GM21381 (cell line): Measurements from ENCODE around the gene ZBTB21.
A peak's percentile ranks its signal among the peaks of the same experiment; 100 is the strongest.

Source experiments
- ATAC-seq: cut with Tn5 transposase; IDR thresholded peaks from one replicate; pipeline ENCODE4 v1.9.1; 2021; ENCODE audit warnings: mild to moderate bottlenecking, moderate library complexity; ENCODE audit not compliant: unreplicated experiment

Gene ZBTB21

DNA sequence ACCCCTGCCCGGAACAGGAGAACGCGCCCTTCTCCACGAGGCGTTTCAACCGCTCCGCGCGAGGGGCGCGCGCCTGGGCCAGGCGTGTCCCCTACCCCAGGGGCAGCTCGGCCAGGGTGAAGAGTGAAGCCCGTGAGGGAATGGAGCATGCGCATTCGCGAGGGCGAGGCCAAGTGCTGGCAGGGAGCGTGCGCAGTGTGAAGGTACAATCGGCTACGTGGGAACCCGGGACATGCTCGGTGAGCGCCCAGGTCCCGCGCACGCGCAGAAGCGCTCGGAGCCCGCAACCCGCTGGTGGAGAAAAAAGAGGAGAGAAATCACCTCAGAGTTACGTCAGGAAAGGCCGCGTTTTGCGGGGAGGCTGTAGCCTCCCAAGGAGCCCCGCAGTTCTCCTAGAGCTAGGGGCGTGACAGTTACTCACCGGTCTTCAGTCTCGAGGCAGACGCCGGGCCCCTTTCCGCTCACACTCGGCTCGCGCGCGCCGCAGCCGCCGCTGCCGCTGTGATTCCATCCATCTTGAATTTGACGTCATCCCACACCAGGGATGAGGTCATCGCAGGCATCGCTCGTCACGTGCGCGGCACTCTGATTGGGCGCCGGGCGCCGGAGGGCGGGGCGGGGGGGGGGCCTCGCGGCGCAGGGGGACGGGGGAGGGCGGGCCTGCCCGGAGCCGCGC, at the start of gene ZBTB21:
Gene ZBTB21 (minus strand): TSS at position 530 of the 676 bp plus-strand sequence. CDS start 16,265 bp downstream, outside the sequence.
- peak; percentile 70 for ATAC-seq

DNA sequence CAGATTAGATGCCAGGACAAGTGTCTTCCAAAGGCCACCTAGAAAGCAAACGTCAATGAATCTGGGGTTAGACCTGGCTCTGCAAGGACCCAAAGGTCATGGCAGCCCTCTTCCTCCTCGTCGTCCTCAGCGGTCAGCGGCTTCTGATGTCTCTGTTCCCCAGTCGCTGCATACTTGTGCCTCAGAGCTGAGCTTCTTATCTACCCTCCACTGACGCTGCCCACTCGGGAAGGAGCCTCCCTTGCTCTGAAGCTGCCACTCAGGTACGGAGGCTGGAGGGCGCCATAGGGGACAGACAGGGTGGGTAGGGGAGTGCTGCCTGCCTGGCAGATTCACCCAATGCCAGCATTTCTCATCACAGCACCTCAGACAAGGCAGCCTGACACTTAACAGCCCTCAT, 49.6 kb upstream of the ZBTB21 start:
- no peak for ATAC-seq

DNA sequence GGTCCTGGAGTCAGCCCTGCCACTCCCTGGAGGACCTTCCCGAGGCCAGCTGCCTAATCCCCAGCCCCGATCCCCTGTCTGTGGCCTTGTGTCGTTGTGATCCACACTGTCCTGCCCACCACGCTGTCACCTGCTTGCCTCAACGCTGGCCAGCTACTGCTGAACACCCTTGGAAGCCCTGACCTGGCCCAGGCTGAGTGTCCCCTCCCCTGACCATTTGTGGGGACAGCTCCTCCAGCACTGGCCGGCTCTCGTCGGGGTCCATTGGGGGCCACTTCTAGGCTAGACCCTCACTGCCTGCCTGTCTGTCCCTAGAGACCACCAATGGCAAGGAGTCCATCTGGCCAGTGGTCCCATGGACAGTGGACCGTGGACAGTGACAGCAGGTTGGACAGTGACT, 49.0 kb upstream of the ZBTB21 start:
- ATAC-seq: no peak

DNA sequence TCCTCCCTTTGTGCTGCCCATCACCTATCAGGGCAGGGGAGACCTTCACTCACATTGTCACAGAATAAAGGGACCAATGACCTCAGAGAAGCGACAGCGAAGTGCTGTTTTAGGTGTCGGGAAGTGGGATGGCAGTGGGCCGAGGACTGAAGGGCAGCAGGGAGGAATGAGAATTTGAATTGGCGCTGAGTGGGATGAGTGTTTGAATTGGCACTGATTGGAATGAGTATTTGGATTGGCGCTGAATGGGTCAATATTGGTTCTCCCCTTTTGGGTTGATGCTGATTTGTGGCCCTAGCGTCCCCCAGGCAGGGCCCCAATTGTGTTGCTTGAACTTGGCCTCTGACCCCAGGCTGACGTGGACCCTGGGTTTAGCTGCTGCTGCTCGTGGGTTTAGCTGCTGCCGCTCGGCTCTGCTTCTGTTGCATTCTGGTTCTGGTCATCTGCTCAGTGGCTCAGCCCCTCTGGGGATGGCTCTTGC, 48.5 kb upstream of the ZBTB21 start:
- no peak for ATAC-seq

DNA sequence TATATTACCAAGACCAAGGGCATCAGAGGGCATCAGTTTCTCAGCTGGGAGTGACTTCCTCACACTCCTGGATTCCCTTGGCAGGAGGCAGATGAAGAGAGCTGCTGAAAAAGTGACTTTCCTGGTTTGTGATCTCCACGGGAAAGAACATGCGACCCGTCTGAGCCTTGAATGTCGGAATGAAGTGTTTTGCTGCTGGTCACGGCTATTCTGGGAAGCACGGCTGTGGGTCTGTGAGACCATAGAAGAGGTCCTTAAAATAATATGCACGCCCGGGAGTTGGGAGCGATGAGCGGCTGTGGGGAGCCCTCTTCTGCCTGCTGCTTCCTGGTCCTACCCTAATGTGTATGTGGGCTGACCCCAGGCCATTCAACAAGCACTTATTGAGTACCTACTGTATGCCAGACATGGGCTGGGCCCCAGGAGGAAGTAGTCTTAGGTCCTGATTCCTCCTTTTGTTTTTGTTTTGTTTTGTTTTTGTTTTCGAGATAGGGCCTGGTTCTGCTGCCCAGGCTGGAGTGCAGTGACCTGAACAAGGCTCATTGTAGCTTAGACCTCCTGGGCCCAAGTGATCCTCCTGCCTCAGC, 47.8 kb upstream of the ZBTB21 start:
- no peak for ATAC-seq

DNA sequence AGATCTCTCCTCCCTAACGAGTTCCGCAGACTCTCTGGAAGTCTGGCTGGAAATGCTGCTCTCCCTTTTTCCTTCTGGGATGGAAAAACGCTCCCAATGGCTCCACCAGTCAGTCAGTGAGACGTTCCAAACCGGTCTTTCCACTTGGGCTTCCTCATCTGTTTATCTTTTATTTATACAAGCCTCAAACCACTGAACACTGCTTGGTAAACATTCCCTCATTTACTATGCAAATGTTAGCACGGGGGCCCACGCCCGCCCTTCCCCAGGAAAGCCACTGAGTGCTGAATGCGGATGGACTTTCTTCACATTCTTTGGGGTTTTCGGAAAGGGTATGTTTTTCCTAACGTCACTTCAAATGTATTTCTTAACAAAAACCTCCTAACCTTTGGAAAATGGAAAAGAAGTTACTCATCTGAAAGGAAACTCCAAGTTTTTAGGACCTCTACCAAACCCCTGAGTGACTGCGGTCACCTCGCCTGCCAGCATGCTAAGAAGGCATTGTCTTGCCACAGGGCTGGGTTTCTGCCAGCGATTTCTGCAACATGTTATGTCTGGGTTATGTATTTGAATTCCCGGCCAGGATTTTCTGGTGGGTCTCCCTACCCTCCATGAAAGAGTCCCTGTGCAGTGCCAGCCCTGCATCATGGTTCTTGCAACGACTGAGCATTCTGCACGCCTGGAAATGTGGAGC, 47.0 kb upstream of the ZBTB21 start:
- no peak for ATAC-seq

DNA sequence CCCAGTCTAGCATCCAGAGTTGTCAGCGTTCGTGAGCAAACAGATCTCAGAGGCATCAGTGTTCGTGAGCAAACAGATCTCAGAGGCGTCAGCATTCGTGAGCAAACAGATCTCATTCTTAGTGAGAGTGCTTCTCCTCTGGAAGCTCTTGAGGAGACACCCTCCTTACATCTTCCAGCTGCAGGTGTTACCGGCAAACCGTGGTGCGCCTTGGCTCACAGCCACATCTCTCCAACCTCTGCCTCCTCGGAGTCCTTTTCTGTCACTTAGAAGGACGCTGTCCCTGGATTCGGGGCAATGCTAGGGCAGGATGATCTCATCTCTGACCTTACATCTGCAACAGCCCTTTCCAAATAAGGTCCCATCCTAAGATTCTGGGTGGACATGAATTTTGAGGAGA, 46.3 kb upstream of the ZBTB21 start:
- ATAC-seq: no peak

DNA sequence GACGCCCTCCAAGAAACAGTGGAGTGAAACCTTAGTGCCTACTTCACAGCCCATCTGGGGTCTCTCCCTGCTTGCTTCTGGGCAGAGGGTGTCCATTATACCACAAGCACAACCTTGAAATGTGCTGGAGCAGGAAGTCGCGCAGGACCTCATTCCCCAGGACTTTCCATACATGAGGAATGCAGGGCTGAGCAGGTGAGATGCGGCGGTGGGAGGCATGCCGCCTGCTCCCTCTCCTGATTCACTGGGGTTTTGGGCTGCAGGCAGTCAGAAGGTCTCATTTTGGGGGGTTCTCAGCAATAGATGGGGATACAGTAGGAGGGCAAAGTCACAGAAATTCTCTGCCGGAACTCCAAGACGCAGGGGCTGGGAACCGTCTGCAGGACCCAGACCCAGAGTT, 45.3 kb upstream of the ZBTB21 start:
- no peak for ATAC-seq

DNA sequence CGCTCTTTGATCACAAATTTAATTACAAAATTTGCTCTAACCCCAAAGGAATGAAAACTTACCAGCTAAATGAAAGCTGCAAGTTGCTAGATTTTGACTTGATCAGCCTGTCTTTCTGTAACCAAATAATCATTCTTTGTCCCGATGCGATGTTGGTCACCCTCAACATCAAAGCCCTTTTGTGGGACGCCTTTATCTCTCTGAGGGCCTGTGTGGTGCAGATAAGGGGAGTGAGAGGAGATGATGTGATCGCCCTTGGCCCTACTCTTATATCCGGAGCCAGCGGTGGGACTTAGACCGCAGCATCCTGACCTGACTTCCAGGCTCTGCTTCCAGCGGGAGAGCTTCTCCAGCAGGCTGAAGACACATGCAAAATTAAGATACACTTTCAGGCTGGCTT, 41.6 kb upstream of the ZBTB21 start:
- ATAC-seq: no peak

DNA sequence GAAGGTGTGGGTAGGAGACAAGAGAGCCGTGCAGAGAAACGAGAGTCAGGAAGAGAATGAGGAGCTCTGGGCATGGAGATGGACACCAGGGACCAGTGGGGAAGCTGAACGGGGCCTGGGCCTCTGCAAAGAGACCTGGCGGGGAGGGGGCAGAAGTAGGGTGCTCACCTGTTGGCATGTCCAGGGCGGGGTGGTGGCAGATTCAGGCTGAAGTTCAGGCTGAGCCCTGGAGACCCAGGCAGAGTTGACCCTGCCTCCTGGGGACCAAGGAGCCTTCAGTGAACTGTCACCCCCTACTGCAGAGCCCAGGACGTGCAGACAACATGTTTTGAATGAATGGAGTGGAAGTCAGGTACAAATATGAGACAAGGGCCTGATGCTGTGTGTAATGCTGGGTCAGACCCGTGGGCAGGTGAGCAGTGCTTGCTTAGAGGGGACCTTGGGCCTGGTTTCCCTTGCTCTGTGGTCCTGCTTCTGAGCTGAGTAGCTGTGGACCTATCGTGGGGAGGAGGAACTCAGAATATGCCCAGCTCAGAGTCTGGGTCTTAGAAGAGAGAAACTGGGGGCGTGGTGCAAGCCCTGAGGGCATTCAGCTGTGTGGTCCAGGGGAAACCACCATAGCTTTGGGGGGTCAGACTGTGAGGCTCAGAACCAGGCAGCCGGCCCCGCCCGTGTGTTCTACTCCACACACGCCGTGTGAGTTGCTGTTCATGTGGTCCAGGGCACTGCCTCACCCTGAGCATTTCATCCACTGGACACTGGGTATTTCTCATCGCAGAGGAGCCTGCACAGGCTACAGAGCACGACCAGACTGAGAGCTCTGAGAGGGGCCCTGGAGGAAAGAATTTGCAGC, 39.6 kb upstream of the ZBTB21 start:
- ATAC-seq: no peak

DNA sequence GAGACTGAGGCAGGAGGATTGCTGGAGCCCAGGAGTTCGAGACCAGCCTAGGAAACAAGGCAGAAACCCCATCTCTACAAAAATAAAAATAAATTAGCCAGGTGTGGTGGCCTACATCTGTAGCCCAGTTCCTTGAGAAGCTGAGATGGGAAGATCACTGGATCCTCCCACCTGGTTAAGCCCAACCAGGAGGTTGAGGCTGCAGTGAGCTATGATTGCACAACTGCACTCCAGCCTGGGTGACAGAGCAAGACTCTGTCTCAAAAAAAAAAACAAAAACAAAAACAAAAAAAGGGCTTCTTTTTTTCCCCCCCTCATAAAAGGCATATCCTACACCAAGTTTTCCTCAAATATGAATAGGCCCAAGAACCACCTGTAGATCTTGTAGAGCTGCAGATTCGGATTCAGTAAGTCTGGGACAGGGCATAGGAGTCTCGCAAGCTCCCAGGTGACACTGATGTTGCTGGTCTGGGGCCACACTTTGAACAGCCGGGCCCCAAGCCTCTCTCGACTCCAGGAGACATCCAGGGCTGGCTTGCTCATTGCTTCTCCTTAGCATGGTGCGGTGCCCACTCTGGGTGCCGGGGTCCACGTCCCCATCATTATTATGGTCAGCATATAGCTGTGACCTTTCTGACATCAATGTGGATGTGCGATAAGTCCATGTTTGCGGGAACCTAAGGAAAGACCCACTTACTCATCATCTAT, 38.9 kb upstream of the ZBTB21 start:
- no peak for ATAC-seq

DNA sequence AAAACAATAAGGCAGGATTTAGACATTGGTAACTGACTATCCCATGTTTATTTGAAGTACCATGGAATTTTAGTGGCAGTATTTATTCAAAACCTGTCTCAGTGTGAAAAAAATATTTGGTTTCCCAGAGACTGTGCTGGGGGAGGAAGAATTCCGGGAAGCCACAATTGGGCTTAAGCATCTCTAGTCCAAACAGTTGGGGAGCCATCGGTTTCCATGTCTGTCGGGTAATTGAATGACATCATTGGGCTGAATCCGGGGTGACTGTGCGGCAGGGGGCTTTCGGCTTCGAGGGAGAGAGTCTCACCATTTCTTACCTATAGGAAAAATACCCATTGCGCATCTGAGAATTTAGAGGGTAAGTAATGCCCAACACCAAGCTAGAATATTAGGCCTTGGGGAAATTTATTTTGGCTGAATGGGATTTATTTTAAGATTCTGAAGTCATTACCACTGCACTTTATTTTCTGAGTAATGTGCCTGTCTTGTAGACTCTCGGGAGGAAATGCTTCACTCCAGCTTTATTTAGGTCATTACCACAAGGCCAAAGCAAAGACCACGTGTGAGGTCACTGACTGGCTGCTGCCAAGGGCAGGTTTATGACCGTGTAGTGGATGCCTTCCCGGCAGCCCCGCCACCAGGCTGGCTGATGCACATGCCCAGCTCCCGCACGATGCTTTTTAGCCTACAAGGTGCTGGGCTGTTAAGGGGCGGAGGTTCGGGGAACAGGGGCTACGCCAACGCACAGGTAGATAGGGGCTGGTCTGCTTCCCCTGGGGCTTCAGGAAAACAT, 37.9 kb upstream of the ZBTB21 start:
- no peak for ATAC-seq

DNA sequence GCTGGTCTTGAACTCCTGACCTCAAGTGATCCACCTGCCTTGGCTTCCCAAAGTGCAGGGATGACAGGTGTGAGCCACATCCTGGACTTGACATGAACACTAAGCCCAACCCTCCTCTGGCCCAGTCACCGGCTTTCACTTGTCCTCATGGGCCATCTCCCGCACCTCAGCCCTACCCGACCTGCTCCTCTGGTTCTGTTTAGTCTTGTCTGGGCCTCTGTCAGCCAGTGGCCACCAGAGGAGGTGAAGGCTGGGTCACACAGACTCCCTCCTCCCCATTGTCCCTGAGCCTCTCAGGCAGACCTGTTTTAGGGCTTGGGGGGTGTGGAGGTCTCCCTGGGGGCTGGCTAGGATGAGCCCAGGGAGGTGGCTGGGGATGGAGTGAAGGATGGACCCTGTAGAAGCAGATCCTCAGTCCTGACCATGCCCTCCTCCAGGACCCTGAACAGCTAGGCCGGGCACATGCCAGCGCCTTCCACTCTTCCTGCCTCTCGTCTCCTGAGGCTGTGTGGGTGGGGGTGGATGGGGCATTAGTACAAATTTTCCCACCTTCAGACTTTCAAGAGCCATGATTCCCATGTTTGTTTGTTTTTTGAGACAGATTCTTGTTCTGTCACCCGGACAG, 34.8 kb upstream of the ZBTB21 start:
- no peak for ATAC-seq

DNA sequence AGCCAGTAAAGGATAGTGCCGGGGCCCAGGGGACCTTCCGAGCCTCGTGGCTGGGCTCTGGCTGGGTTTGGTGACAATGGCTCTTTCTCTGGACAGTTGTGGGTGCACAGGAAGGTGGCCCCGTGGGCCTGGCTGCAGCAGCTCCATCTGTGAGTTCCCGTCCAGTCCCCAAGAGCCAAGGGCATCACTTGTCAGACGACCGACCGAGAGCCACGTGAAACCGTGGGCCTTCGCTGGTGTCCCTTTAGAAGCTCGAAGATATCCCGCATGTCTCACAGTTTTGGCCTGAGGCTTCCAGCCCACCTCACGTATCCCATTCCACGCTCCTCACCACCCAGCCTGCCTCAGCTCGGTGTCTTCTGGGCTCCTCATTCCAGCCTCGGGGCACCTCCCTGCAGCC, 33.8 kb upstream of the ZBTB21 start:
- ATAC-seq: no peak

DNA sequence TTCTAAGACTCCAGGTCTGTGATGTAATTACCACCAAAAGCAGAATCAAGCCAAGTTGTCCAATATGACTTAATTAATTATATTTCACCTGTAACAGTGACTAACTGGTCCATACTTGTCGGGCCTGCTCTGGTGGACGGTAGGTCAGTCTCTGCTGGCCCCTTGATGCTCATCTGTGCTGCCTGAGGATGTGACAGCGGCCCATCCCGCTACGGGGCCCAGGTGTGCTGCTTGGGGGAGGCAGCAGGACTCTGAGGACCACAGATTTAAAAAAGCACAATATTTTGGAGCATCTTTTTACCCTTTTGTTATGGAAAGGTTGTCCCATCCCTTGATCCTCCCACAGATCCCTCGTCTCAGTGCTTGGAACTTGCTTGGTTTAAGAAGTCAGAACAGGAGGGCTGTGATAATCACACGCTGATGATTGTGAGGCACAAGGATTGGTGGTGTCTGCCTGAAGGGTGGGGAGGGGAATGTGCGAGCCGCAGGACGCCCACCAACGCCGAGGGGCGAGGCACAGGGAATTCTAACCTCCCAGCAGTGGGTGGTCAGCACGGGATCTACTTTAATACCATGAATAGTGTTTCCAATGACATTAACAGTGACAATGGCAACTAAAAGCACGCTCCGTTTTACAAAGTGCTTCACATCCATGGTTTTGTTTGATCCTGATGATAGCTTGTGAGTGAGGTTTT, 33.2 kb upstream of the ZBTB21 start:
- no peak for ATAC-seq

DNA sequence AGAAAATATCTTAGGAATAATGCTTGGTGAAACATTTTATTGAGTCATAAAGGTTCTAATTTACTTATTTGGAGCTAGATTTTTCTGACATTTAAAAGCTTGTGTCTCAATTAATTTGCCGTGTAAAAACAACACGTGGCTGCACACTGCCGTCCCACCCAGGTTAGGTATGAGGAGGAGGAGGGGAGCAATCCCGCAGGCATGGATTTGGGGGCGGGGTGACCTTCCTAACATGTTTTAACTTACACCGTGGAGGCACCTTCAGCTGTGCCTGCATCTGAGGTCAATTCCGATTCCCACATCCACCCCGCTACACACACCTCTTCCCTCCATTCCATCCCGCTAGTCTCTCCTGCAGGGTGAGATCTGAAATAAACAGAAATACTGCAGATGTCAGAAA, 32.5 kb upstream of the ZBTB21 start:
- ATAC-seq: no peak

DNA sequence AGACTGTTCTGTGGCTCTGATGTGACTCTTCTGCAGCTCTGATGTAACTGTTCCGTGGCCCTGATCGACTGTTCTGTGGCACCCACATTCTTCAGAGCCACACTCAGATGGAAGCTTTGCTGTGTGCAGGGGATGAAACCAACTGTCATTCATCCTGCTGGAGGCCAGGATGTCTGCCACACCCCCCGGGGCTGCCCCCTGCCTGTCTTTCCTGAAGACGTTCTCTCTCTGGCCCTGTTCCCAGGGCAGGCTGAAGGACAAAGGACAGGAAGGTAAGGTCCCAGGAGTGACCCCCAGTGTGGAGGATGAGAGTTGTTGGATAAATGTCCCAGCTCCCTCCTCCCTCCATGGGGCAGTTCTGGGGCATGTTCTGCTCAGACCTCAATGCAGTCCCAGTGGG, 31.6 kb upstream of the ZBTB21 start:
- ATAC-seq: no peak

DNA sequence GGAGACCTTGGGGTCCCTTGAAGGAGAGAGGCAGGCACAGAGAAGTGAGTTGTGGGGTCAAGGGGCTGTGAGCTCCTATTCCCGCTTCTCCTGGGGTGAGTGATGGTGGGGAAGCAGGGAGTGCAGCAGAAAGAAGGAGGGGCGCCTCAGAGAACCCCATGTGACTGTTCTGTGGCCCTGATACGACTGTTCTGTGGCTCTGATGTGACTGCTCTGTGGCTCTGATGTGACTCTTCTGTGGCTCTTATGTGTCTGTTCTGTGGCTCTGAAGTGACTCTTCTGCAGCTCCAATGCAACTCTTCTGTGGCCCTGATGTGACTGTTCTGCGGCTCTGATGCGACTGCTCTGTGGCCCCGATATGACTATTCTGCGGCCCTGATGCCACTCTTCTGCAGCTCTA, 31.1 kb upstream of the ZBTB21 start:
- no peak for ATAC-seq
